Peyer's patch (tissue), 4 donors: ENCODE measurements around the gene RIPK4. TPM values are rescaled to one million over a fixed set of nuclear protein-coding genes. Genes with fewer than 3 reads are reported as not detected.

Experiments
- DNase-seq, 3 donors: peaks; one replicate each; pipeline ENCODE4 v3.0.0-alpha.2; 2017 to 2019
- H3K27ac ChIP-seq, 4 donors: fragments of 200-600 bp; sonication (generic); one replicate each; pipeline ENCODE4 v1.5.1; 2016 to 2019
- H3K27me3 ChIP-seq, 2 donors: fragments of 200-600 bp; sonication (generic); one replicate each; pipeline ENCODE4 v1.5.1; 2019
- H3K36me3 ChIP-seq, 3 donors: fragments of 200-600 bp; sonication (generic); one replicate each; pipeline ENCODE4 v1.5.1; 2016 to 2019
- H3K4me1 ChIP-seq, 4 donors: fragments of 200-600 bp; sonication (generic); one replicate each; pipeline ENCODE4 v1.5.1; 2016 to 2019
- H3K4me3 ChIP-seq, 4 donors: fragments of 200-600 bp; sonication (generic); 1 replicate in 3 of 4; 2 replicates in 1 of 4; pipeline ENCODE4 v1.5.1; 2016 to 2019; ENCODE audit warnings: mild to moderate bottlenecking in 1 of 4
- H3K9me3 ChIP-seq, 4 donors: fragments of 200-600 bp; sonication (generic); one replicate each; pipeline ENCODE4 v1.5.1; 2016 to 2019; ENCODE audit warnings: mild to moderate bottlenecking in 1 of 4
- POLR2A ChIP-seq, 2 donors: fragments of 450-650 bp; IDR thresholded peaks; one replicate each; pipeline ENCODE4 v1.5.1; 2017; ENCODE audit warnings: antibody characterized with exemption in 2 of 2, mild to moderate bottlenecking in 2 of 2, moderate library complexity in 2 of 2
- total RNA-seq, 4 donors: library from RNA; depleted of rRNA; stranded (reverse); fragments of >200 nt; gene quantifications; one replicate each; pipeline ENCODE4 v1.1.0, GENCODE V29; 2016
- TF ChIP-seq, protein P1 (sequence below), 6 experiments: fragments of 450-650 bp in 4 of 6; fragments of 200-600 bp in 2 of 6; sonication (generic) in 1 of 6; IDR thresholded peaks; one replicate each; pipeline ENCODE4 v1.5.1; 2017 to 2019; ENCODE audit warnings: antibody characterized with exemption in 6 of 6, mild to moderate bottlenecking in 3 of 6, moderate library complexity in 1 of 6

The RIPK4 gene
- total RNA-seq, 4 donors from 2014 or later = 5.0 to 62.5 (median 31.3) TPM

GRCh38 chr21:41750532-41751151, 16.2 kb downstream of the RIPK4 start:
- H3K4me1 ChIP-seq = peaks cover 0 to 16% (median 0%) of the 10 kb centered on the region in 4 donors
- H3K4me3 ChIP-seq = no peak overlapping the region
- TF ChIP-seq, protein P1, sequence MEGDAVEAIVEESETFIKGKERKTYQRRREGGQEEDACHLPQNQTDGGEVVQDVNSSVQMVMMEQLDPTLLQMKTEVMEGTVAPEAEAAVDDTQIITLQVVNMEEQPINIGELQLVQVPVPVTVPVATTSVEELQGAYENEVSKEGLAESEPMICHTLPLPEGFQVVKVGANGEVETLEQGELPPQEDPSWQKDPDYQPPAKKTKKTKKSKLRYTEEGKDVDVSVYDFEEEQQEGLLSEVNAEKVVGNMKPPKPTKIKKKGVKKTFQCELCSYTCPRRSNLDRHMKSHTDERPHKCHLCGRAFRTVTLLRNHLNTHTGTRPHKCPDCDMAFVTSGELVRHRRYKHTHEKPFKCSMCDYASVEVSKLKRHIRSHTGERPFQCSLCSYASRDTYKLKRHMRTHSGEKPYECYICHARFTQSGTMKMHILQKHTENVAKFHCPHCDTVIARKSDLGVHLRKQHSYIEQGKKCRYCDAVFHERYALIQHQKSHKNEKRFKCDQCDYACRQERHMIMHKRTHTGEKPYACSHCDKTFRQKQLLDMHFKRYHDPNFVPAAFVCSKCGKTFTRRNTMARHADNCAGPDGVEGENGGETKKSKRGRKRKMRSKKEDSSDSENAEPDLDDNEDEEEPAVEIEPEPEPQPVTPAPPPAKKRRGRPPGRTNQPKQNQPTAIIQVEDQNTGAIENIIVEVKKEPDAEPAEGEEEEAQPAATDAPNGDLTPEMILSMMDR (IDR thresholded peaks at IDR 0.05) = no peak
- TF ChIP-seq POLR2A (IDR thresholded peaks at IDR 0.05) = no peak
- peaks cover 0 to 57% (median 0%) of the 10 kb centered on the region in 3 donors for H3K36me3 ChIP-seq
- no peak overlapping the region for H3K27ac ChIP-seq
- no peaks in the 10 kb centered on the region for H3K9me3 ChIP-seq
- DNase-seq = peak in 1 of 3 donors; percentile 34
- H3K27me3 ChIP-seq = no peaks in the 10 kb centered on the region

GRCh38 chr21:41750051-41750450, 16.8 kb downstream of the RIPK4 start:
- Histone ChIP-seq H3K36me3 (peaks cover 0 to 52% (median 0%) of the 10 kb centered on the region in 3 donors), H3K27me3 (no peaks in the 10 kb centered on the region), H3K9me3 (no peaks in the 10 kb centered on the region), H3K4me3 (no peak overlapping the region), H3K4me1 (peaks cover 0 to 22% (median 0%) of the 10 kb centered on the region in 4 donors), H3K27ac (no peak overlapping the region)
- TF ChIP-seq, protein P1 (IDR thresholded peaks at IDR 0.05) = no peak
- TF ChIP-seq POLR2A (IDR thresholded peaks at IDR 0.05) = no peak
- DNase-seq = peak in 1 of 3 donors; percentile 40

GRCh38 chr21:41749286-41749685, 17.6 kb downstream of the RIPK4 start:
- H3K27me3 ChIP-seq = no peaks in the 10 kb centered on the region
- no peak overlapping the region for H3K4me3 ChIP-seq
- peaks cover 0 to 29% (median 0%) of the 10 kb centered on the region in 4 donors for H3K4me1 ChIP-seq
- H3K27ac ChIP-seq = no peak overlapping the region
- H3K36me3 ChIP-seq = peaks cover 0 to 48% (median 0%) of the 10 kb centered on the region in 3 donors
- H3K9me3 ChIP-seq = no peaks in the 10 kb centered on the region
- DNase-seq = peak in 1 of 3 donors; percentile 4
- no peak for TF ChIP-seq POLR2A (IDR thresholded peaks at IDR 0.05)
- TF ChIP-seq, protein P1 (IDR thresholded peaks at IDR 0.05) = no peak

- no peaks in the 10 kb centered on the region for H3K9me3 ChIP-seq
- DNase-seq = peak in 1 of 3 donors; percentile 21
- H3K4me3 ChIP-seq = no peak overlapping the region
- no peaks in the 10 kb centered on the region for H3K27me3 ChIP-seq
- no peak overlapping the region for H3K27ac ChIP-seq
- TF ChIP-seq POLR2A (IDR thresholded peaks at IDR 0.05) = no peak
- TF ChIP-seq, protein P1 (IDR thresholded peaks at IDR 0.05) = no peak
- peaks cover 0 to 56% (median 0%) of the 10 kb centered on the region in 3 donors for H3K36me3 ChIP-seq
- peaks cover 0 to 29% (median 0%) of the 10 kb centered on the region in 4 donors for H3K4me1 ChIP-seq
Observed at GRCh38 chr21:41747943-41748738, 18.7 kb downstream of the RIPK4 start.

GRCh38 chr21:41746744-41747006, 20.2 kb downstream of the RIPK4 start:
- Histone ChIP-seq H3K4me3 (no peak overlapping the region), H3K27me3 (no peaks in the 10 kb centered on the region), H3K4me1 (peaks cover 0 to 18% (median 0%) of the 10 kb centered on the region in 4 donors), H3K27ac (no peak overlapping the region), H3K9me3 (no peaks in the 10 kb centered on the region), H3K36me3 (peaks cover 0 to 70% (median 0%) of the 10 kb centered on the region in 3 donors)
- no peak for TF ChIP-seq POLR2A (IDR thresholded peaks at IDR 0.05)
- DNase-seq = peak in 1 of 3 donors; percentile 34
